ENCODE measurements around the gene MAP3K21.

Gene MAP3K21

DNA sequence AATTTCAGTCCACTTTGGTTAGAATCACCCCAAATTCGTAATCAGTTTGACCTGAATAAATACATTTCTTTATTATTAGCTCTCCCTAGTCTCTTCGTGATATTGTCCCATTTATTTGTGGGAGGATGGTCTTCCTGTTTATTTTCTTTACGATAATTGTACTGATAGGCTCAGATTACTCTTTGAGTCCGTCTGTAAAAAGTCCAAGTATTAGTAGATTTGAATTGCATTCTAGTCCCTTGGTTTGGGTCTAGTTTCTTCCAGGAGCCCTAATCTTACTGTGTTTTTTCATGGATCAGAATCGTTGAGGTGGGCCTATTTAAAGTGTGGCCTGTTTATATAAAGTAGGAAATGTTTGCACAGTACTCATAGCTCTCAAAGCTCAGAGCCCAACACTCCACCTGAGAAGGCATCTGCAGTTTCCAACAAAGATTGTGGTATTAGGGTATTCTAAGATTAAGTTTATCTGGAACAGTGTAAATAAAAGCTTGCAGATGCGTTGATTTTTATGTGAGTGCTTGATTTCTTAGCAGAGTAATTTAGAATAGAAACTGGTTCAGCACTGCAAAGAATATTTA is 33.1 kb downstream of the MAP3K21 start:
- DNase-seq = no peak

GRCh38 chr1:233361876-233362275 is 34.4 kb downstream of the MAP3K21 start:
- no peak for DNase-seq

- DNase-seq = no peak
Observed at GRCh38 chr1:233362743-233363142, 35.2 kb downstream of the MAP3K21 start.

DNA sequence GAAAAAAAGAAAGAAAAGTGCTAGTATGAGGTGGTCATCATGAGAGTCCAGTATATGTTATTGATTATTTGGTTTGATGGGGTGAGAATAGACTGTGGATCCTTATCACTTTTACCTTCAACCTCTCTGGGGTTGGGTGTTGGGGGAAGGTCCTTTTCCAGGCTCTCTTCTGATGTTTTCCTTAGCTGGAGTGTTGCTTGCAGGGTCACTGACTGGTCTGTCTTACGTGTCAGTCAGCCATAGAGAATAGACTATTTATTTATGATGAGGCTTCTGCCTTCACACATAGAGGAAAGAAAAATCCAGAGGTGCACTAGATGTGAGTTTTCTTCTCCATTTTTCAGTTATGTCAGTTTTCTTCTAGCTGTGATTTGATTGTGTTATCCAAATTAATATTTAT is 36.5 kb downstream of the MAP3K21 start:
- no peak for DNase-seq

DNA sequence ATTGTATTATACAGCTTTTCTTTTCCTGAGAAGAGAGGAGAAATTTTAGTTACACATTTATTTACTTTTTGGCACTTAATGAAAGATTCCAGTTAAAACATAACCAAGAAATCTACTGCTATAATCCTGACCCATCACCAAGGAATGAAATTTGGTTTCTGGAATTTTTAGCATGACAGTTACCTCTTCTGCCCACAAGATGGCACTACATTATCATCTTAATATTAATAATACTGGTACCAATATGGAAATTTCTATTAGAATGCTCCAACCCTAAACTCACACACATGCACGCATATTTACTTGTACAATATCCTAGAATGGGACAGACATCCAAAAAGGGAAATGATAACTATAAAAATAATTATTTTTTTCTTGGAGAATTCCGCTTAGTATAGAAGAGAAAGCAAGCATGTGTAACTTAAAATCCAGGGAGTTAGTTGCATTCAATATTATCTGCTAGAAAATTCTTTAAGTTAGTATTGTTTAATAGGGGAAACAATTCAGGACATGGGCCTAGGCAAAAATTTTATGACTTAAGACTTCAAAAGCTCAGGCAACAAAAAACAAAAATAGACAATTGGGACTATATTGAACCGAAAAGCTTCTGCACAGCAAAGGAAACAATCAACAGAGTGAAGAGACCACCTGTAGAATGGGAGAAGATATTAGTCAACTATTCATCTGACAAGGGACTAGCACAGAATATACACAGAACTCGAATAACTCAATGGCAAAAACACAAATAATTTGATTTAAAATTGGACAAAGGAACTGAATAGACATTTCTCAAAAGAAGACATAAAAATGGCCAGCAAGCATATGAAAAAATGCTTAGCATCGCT is 37.4 kb downstream of the MAP3K21 start:
- DNase-seq = no peak

- no peak for DNase-seq
Observed at GRCh38 chr1:233366575-233366974, 39.1 kb downstream of the MAP3K21 start.

DNA sequence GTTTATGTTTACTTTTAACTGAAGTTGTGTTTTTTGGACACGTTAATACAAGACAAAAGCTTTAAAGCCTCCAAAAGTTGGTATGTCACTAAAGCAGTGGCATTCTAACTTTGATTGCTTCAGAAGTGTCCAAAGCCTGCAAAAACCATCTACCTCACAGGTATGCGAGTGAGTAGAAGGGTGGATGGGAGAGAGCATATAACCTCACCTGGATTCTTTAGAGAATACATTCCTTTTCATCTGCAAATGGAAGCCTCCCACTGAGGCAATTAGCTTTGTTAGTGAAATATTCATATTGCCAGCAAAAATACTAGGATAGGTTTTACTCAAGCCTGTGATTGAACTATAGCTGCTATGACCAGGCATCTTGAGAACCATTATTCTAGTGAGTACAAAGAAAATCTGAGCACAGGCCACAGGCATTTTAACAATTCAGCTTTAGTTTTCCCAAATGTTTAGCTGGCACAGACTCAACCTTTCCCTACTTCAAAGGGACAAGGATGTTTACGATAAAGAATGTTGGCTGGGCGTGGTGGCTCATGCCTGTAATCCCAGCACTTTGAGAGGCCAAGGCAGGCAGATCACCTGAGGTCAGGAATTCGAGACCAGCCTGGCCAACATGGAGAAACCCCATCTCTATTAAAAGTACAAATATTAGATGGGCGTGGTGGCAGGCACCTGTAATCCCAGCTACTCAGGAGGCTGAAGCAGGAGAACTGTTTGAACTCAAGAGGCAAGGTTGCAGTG is 39.7 kb downstream of the MAP3K21 start:
- DNase-seq = no peak

DNA sequence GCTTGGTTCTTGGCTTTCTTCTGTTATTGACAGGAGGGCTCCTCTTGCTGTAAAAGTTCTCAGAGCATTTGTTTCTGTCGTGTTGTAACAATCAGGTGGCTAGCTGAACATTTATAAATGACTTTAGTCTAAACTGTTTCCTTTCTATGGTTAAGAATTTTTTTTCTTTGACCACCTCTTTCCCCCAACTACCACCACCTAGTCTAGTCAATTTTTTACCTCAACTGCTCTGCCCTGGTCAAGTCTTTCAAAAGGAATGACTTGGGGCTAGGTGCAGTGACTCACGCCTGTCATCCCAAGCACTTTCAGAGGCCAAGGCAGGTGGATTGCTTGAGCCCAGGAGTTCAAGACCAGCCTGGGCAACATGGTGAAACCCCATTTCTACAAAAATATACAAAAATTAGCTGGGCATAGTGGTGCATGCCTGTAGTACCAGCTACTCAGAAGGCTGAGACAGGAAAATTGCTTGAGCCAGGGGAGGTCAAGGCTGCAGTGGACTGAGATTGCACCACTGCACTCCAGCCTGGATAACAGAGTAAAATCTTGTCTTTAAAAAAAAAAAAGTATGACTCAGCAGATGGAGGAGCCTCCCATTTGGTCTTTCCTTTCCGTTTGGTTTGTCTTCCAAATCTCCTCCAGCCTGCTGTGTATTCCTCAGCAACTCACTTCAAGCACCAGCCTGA is 40.7 kb downstream of the MAP3K21 start:
- no peak for DNase-seq

- DNase-seq = no peak
Observed at GRCh38 chr1:233368789-233369130, 41.2 kb downstream of the MAP3K21 start.

- DNase-seq = no peak
Observed at GRCh38 chr1:233372218-233373120, 44.9 kb downstream of the MAP3K21 start.

DNA sequence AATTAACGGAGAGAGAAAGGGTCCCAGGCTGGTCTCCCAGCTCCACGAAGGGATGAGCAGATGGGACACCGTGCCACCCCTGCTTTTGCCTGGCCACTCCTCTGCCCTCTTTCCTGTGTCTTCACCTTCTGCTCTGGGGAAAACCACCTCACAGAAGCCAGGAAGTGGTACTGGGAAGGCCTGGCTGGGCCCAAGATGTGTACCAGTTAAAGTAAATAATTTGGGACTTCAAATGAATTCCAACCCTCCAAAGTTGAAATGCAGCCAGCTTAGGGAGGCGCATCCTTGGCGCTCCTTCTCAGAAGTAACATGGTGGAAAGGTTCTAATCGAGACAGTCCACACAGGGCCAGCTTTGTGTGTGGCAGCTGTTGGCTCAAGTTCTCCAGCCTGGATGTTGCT is 45.7 kb downstream of the MAP3K21 start:
- DNase-seq = no peak

- no peak for DNase-seq
Observed at GRCh38 chr1:233375653-233376052, 48.1 kb downstream of the MAP3K21 start.

DNA sequence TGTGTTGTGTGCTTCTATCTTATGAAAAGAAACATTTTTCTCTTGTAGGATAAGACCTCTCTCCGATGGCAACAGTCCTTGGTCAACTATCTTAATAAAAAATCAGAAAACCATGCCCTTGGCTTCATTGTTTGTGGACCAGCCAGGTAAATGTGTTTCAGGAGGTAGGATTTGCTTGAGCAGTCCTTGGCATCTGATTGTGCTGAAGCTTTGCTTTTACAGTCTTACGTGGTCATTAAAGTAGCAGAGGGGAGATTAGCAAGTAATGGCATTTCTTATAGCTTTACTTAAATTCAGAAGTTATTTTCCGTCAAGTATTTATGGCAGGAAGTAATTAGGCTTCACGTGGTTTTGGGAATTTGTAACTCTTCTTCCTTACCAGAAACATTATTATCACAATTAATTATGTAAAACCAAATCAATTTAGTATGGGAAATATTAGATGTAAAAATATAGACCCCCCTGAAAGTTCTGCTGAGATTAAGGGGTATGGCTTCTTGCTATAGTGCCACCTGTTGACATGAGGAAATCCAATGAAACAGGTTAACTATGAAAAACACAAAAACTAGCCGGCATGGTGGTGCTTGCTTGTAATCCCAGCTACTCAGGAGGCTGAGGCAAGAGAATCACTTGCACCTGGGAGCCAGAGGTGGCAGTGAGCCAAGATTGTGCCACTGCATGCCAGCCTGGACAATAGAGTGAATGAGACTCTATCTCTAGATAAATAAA is 49.0 kb downstream of the MAP3K21 start:
- DNase-seq = no peak

DNA sequence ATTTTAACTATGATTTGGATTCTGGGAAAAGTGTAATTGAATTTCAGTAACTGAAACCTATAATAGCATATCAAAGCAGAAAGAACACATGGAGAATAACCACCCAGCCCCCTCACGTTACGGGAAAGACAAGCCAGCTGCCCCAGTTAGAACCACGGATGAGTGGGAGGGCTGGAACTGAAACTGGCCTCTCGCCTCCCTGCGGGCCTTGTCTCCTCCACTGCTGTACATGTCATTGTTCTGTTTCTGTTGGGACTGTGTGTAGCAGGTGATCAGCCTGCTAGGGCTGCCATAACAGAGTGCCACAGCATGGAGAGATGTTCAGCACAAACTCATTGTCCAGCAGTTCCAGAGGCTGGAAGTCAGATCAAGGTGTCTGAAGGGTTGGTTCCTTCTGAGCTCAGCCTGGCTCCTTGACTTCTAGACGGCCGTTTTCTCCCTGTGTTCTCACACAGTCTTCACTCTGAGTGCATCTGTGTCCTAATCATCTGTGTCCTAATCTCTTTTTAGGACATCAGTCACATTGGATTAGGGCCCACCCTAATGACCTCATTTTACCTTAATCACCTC is 52.4 kb downstream of the MAP3K21 start:
- no peak for DNase-seq

DNA sequence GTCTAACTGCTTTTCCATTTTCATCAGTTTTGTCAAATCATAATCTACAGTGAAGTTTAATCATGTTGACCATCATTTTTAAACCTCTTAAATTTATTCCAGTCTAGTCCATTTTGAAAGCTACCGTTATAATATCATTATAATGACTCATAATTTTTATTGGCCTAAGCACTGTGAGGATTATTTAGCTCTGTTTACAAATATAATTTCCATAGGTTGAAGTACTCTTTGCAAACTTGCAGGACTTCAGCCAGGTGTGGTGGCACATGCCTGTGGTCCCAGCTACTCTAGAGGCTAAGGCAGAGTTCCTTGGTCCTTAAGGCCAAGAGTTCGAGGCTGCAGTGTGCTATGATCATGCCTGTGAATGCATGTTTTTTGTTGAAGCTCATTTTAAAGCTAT is 54.3 kb downstream of the MAP3K21 start:
- DNase-seq = no peak

DNA sequence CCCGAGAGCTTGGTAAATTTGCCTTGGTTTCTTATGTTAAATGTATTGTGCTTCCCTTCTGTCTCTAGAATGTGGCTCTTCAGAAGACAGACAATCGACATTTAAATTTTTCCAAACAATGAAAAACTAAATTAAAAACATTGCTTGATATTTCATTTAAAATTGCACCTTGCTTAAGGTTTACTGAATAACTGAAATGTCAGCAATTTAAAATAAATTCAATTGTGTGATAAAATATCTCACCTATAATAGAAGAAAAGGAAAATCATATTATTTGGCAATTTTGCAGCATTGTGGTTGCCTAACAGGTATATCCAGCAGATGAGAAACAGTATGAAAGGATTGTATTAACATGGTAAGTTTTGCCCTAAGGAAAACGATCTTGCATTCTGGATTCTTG is 56.5 kb downstream of the MAP3K21 start:
- DNase-seq = no peak

DNA sequence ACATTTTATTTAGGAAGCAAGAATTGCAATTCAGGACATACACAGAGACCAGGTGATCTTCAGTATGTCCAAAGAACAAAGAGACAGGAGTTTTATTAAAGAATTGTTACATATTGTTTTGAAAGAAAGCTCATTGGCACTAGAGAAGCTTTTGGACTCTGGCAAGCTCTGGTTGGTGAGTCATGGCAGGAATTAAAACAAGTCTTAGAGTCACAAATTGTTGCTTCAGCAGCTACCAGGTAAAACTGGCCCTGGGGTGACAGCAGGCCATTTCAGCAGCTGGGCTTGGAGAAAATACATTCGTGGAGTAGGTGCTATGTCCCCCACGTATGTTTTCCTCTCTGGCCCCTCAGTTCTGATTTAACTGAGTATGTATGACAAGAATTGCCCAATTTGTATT is 58.8 kb downstream of the MAP3K21 start:
- no peak for DNase-seq

- no peak for DNase-seq
Observed at GRCh38 chr1:233387585-233387984, 60.1 kb downstream of the MAP3K21 start.

DNA sequence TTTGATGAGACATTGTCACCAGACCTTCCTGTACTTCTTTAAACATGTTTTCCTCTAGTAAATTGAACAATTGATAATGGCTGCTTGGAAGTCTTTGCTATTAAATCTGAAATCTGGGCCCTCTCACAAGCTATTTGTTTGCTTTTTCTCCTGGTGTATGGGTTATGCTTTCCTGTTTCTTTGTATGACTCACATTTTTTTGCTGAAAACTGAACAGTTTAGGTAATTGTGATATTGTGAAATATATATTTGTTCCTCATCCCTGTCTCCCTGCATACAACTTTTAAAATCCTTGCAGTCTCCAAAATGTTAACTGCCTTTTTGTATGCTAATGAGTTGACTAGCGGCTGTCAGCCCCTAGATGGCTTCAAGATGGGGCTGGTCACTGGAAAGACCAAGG is 61.6 kb downstream of the MAP3K21 start:
- DNase-seq = no peak

GRCh38 chr1:233389893-233390292 is 62.4 kb downstream of the MAP3K21 start:
- DNase-seq = no peak

Measured in activated naive CD4-positive, alpha-beta T cell treated with Interleukin-2 at 50 U/mL for 16 hours (primary cell).